Right lobe of liver (tissue), 6 donors: Measurements from ENCODE around the gene SYTL1. TPM values are rescaled to one million over a fixed set of nuclear protein-coding genes. Genes with fewer than 3 reads are reported as not detected.

Source experiments
- ATAC-seq, 4 donors: fragments of 200-7000 bp; cut with Tn5 transposase; one replicate each; pipeline ENCODE4 v1.9.1; 2020; ENCODE audit warnings: mild to moderate bottlenecking in 4 of 4, moderate library complexity in 4 of 4
- DNase-seq, 3 donors: peaks; one replicate each; pipeline ENCODE4 v3.0.0-alpha.2; 2020
- H3K27ac ChIP-seq, 3 donors: fragments of 200-600 bp; one replicate each; pipeline ENCODE4 v1.8.0; 2022
- H3K27me3 ChIP-seq, 2 donors: fragments of 200-600 bp; one replicate each; pipeline ENCODE4 v1.8.0; 2022
- H3K36me3 ChIP-seq, 4 donors: fragments of 200-600 bp; sonication (generic) in 1 of 4; one replicate each; pipeline versions ENCODE4 v1.5.1 to v1.8.0; 2017 to 2022; ENCODE audit warnings: control low read depth in 1 of 4
- H3K4me1 ChIP-seq, 4 donors: fragments of 200-600 bp; sonication (generic) in 1 of 4; one replicate each; pipeline versions ENCODE4 v1.5.1 to v1.8.0; 2017 to 2022; ENCODE audit warnings: control low read depth in 1 of 4
- H3K4me3 ChIP-seq, 3 donors: fragments of 200-600 bp; one replicate each; pipeline ENCODE4 v1.8.0; 2022
- H3K9me3 ChIP-seq, 4 donors: fragments of 200-600 bp; sonication (generic) in 1 of 4; one replicate each; pipeline versions ENCODE4 v1.5.1 to v1.8.0; 2017 to 2022; ENCODE audit warnings: control low read depth in 1 of 4
- CTCF ChIP-seq, 4 donors: fragments of 200-600 bp in 3 of 4; fragments of 450-650 bp in 1 of 4; IDR thresholded peaks; one replicate each; pipeline versions ENCODE4 v1.5.1 to v1.8.0; 2016 to 2022; ENCODE audit warnings: antibody characterized with exemption in 4 of 4, mild to moderate bottlenecking in 2 of 4
- POLR2A ChIP-seq: fragments of 450-650 bp; IDR thresholded peaks from one replicate; pipeline ENCODE4 v1.6.1; 2017; ENCODE audit warnings: antibody characterized with exemption, mild to moderate bottlenecking
- WGBS: methylation state at CpG from one replicate; pipeline ENCODE4 v1.1.6; 2018; ENCODE audit warnings: low coverage, low lambda C conversion rate; ENCODE audit not compliant: insufficient coverage; ENCODE audit errors: missing lambda C conversion rate; 5-methylcytosine and 5-hydroxymethylcytosine counted together
- intact Hi-C, 2 donors: fragments of 100-400 bp; cut with DNase I; formaldehyde crosslinking; loops; one replicate each; pipeline versions ENCODE4 v1.11.2 to v1.14.1; 2022
- total RNA-seq, 6 experiments: library from RNA; depleted of rRNA in 2 of 6; stranded (reverse); fragments of >200 nt in 2 of 6; fragmentation: NEBNext Ultra II Directional in 3 of 6; extraction: Animal tissue kit (Norgen Biotek cat#: 25700) in 3 of 6; gene quantifications; one replicate each; pipeline versions ENCODE4 v1.1.0 to v1.2.4, GENCODE V29; 2016 to 2023
- donor health status: DM: no; HTN: yes; CAD: no.
- donor health status: DM: no; HTN: no; CAD: no.
- donor health status: DM: no; HTN: no; CAD: no.
- donor health status: DM: no; HTN: yes; CAD: no.
- donor health status: DM: no; HTN: yes; CAD: no.

The SYTL1 gene
- total RNA-seq, 6 experiments from 2014 or later: 0.37 to 1.7 (median 0.80) TPM

GRCh38 chr1:27368869-27369582, 27.2 kb downstream of the SYTL1 start:
- intact Hi-C loops: no loop called here
- Histone ChIP-seq H3K27ac (no peak overlapping the region), H3K27me3 (no peaks in the 10 kb centered on the region), H3K36me3 (no peaks in the 10 kb centered on the region), H3K4me1 (peaks cover 0 to 22% (median 0%) of the 10 kb centered on the region in 4 donors), H3K4me3 (no peak overlapping the region), H3K9me3 (no peaks in the 10 kb centered on the region)
- ATAC-seq (no peak), DNase-seq (no peak)
- TF ChIP-seq CTCF (IDR thresholded peaks at IDR 0.05) (peak in 1 of 4 donors; percentile 5), POLR2A (no peak)
- WGBS: 0% methylated on average over 1 of the region's 13 CpGs

GRCh38 chr1:27372022-27372807, 30.4 kb downstream of the SYTL1 start:
- WGBS: 77% methylated on average over 14 of the region's 19 CpGs
- DNase-seq: no peak
- ATAC-seq: no peak
- H3K9me3 ChIP-seq: no peaks in the 10 kb centered on the region
- no peaks in the 10 kb centered on the region for H3K4me1 ChIP-seq
- H3K27ac ChIP-seq: no peak overlapping the region
- no peaks in the 10 kb centered on the region for H3K27me3 ChIP-seq
- intact Hi-C loops: no loop called here
- H3K4me3 ChIP-seq: peak overlapping the region in 2 of 3 donors; percentile 4 to 14
- no peak for TF ChIP-seq CTCF (IDR thresholded peaks at IDR 0.05)
- TF ChIP-seq POLR2A: no peak
- H3K36me3 ChIP-seq: no peaks in the 10 kb centered on the region

- Histone ChIP-seq H3K4me3 (peak overlapping the region; percentile 14 to 27 (median 14)), H3K4me1 (no peaks in the 10 kb centered on the region), H3K27ac (peak overlapping the region; percentile 40 to 68 (median 50)), H3K36me3 (no peaks in the 10 kb centered on the region), H3K27me3 (no peaks in the 10 kb centered on the region), H3K9me3 (no peaks in the 10 kb centered on the region)
- no peak for TF ChIP-seq CTCF (IDR thresholded peaks at IDR 0.05)
- TF ChIP-seq POLR2A: no peak
- no peak for DNase-seq
- no peak for ATAC-seq
- 77% methylated on average over 2 of the region's 11 CpGs for WGBS
- intact Hi-C loops: no loop called here
Measured at GRCh38 chr1:27372808-27373690, 31.2 kb downstream of the SYTL1 start.

GRCh38 chr1:27374362-27375086, 32.7 kb downstream of the SYTL1 start, which contains the start of gene FCN3:
Gene FCN3, minus strand, starts transcription at chr1:27374824. Its CDS starts 6 bp downstream, at chr1:27374818.
- H3K9me3 ChIP-seq: no peaks in the 10 kb centered on the region
- H3K27me3 ChIP-seq: no peaks in the 10 kb centered on the region
- H3K4me1 ChIP-seq: no peaks in the 10 kb centered on the region
- H3K36me3 ChIP-seq: no peaks in the 10 kb centered on the region
- DNase-seq: no peak
- TF ChIP-seq CTCF (IDR thresholded peaks at IDR 0.05) (no peak), POLR2A (no peak)
- peak; percentile 34 to 55 (median 46) for ATAC-seq
- peak within 1 kb of the TSS; percentile 14 to 27 (median 21) for H3K4me3 ChIP-seq
- intact Hi-C loops: no loop called here
- peak within 1 kb of the TSS; percentile 40 to 68 (median 50) for H3K27ac ChIP-seq
- WGBS: 68% methylated on average over 2 of the region's 4 CpGs
